Panc1 (cell line): Measurements from ENCODE around the gene PZP. TPM values are rescaled to one million over a fixed set of nuclear protein-coding genes. Genes with fewer than 3 reads are reported as not detected.

Experiments
- ATAC-seq: fragments of 200-7000 bp; cut with Tn5 transposase; 2 replicates; pipeline ENCODE4 v1.9.1; 2020; ENCODE audit warnings: mild to moderate bottlenecking, moderate library complexity
- BruUV-seq: library from RNA; stranded (reverse); fragments of 400-500 nt; replicated peaks from 2 replicates; lab custom pipeline; 2021; lab: Mats Ljungman, UMichigan
- CTCF ChIA-PET: fragments of 300-600 bp; sonication (Branson Sonifier 250); formaldehyde crosslinking; loops from one replicate; lab custom pipeline; 2022; ENCODE audit warnings: antibody characterized with exemption; lab: Charles Lee
- POLR2A ChIA-PET: fragments of 300-600 bp; sonication (Branson Sonifier 250); formaldehyde crosslinking; loops from one replicate; lab custom pipeline; 2022; ENCODE audit warnings: antibody characterized with exemption; lab: Charles Lee
- DNase-seq: peaks from one replicate; pipeline ENCODE4 v3.0.0-alpha.2; 2010; ENCODE audit warnings: low read depth, low spot score
- H3K27ac ChIP-seq: 2 replicates; pipeline ENCODE4 v1.5.1; 2011; ENCODE audit warnings: mild to moderate bottlenecking, low read length, inconsistent platforms
- H3K27me3 ChIP-seq: fragments of 200-500 bp; sonication (Bioruptor generic); 2 replicates; pipeline ENCODE4 v1.6.0; 2014; ENCODE audit warnings: low read length, inconsistent platforms; ENCODE audit not compliant: control insufficient read depth, insufficient read depth
- H3K36me3 ChIP-seq: fragments of 200-500 bp; sonication (Bioruptor generic); 2 replicates; pipeline ENCODE4 v1.5.1; 2014; ENCODE audit warnings: inconsistent platforms, mild to moderate bottlenecking, low read length, moderate library complexity; ENCODE audit not compliant: control insufficient read depth, insufficient read depth
- H3K4me1 ChIP-seq: 2 replicates; pipeline ENCODE4 v1.5.1; 2011; ENCODE audit warnings: inconsistent platforms, mild to moderate bottlenecking, low read length, moderate library complexity; ENCODE audit not compliant: control insufficient read depth, insufficient read depth
- H3K4me3 ChIP-seq, 2 experiments: 2 replicates each; pipeline ENCODE4 v1.5.1; 2011 to 2012; ENCODE audit warnings: low read depth in 2 of 2, low read length in 2 of 2, mild to moderate bottlenecking in 2 of 2, inconsistent platforms in 1 of 2, moderate library complexity in 1 of 2
- H3K9me3 ChIP-seq: fragments of 200-500 bp; sonication (Bioruptor generic); 2 replicates; pipeline ENCODE4 v1.5.1; 2014; ENCODE audit warnings: low read depth, mild to moderate bottlenecking, inconsistent platforms, low read length, moderate library complexity; ENCODE audit not compliant: control insufficient read depth, insufficient read depth
- POLR2AphosphoS5 ChIP-seq: IDR thresholded peaks from 2 replicates; pipeline ENCODE4 v1.6.1; 2012; ENCODE audit warnings: mild to moderate bottlenecking, low read depth, low read length, moderate library complexity
- SIN3A ChIP-seq: IDR thresholded peaks from 2 replicates; pipeline ENCODE4 v1.6.1; 2012; ENCODE audit warnings: low read depth, mild to moderate bottlenecking, low read length, moderate library complexity, borderline replicate concordance; ENCODE audit not compliant: insufficient read depth
- TCF7L2 ChIP-seq: IDR thresholded peaks from 2 replicates; pipeline ENCODE4 v1.6.1; 2011; ENCODE audit warnings: mild to moderate bottlenecking, low read depth, low read length, inconsistent platforms
- in situ Hi-C: cut with HindIII; loops from 2 replicates; pipeline ENCODE4 v1.10.0; 2016; ENCODE audit warnings: low sequenced_read_pairs, low pct_unique_long_range_greater_than_20kb
- intact Hi-C: fragments of 100-400 bp; cut with micrococcal nuclease; formaldehyde crosslinking; loops from one replicate; pipeline ENCODE4 v1.10.0; 2022; ENCODE audit not compliant: unreplicated experiment
- total RNA-seq: library from RNA; stranded (reverse); gene quantifications from one replicate; pipeline ENCODE4 v1.2.1, GENCODE V29; 2021; ENCODE audit not compliant: unreplicated experiment
- TF ChIP-seq, protein P1 (sequence below): fragments of 450-650 bp; IDR thresholded peaks from 2 replicates; pipeline ENCODE4 v1.5.1; 2017; ENCODE audit warnings: mild to moderate bottlenecking
- TF ChIP-seq, protein P2 (sequence below), 2 experiments: IDR thresholded peaks; 2 replicates each; pipeline ENCODE4 v1.6.1; 2011 to 2012; ENCODE audit warnings: low read depth in 2 of 2, control low read depth in 1 of 2, low read length in 1 of 2, mild to moderate bottlenecking in 1 of 2, moderate library complexity in 1 of 2; ENCODE audit not compliant: insufficient read depth in 1 of 2

The PZP gene
- total RNA-seq, 1 experiment from 2014 or later, result not detected

DNA sequence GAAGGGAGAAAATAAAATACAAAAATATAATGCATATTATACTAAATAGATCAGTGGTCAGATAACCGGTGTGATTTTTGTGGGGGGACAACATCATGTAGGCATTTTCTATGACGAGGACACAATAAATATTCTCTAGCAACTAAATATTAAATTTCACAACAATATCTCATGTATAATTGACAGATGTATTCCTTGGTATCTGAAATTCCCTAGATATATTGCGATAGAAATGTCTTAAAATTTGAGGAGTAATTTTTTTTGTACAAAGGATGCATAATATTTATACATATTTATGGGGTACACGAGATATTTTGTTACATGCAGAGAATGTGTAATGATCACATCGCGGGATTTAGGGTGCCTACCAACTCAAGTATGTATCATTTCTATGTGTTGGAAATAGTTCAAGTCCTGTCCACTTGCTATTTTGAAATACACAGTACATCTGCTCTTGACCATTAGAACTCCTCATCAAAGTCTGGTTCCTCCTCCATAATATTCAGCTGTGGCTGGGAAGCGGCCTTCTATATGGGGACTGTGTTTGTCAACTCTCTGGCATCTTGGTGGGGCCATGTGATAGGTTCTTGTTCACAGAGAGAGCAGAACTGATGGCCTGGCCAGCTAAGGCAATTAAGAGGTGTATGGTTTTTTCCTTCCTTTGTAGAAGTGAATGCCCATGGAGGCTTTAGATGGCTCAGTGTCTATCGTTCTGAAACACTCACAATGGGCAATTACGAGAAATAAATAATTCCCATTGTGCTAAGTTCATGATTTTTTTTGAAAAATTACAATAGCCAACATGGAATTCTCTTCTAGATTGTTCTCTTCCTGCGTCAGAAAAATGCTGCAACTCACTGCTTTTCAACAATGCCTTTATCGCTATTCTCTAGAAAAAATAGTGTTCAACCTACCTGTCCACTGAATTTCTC, 101.3 kb downstream of the PZP start:
- Histone ChIP-seq H3K27ac (no peak overlapping the region), H3K27me3 (no peaks in the 10 kb centered on the region), H3K9me3 (no peaks in the 10 kb centered on the region), H3K36me3 (no peaks in the 10 kb centered on the region), H3K4me3 (no peak overlapping the region), H3K4me1 (no peaks in the 10 kb centered on the region)
- ATAC-seq (no peak), DNase-seq (no peak)
- ChIA-PET CTCF (no interaction called here), POLR2A (no interaction called here)
- TF ChIP-seq, protein P1, sequence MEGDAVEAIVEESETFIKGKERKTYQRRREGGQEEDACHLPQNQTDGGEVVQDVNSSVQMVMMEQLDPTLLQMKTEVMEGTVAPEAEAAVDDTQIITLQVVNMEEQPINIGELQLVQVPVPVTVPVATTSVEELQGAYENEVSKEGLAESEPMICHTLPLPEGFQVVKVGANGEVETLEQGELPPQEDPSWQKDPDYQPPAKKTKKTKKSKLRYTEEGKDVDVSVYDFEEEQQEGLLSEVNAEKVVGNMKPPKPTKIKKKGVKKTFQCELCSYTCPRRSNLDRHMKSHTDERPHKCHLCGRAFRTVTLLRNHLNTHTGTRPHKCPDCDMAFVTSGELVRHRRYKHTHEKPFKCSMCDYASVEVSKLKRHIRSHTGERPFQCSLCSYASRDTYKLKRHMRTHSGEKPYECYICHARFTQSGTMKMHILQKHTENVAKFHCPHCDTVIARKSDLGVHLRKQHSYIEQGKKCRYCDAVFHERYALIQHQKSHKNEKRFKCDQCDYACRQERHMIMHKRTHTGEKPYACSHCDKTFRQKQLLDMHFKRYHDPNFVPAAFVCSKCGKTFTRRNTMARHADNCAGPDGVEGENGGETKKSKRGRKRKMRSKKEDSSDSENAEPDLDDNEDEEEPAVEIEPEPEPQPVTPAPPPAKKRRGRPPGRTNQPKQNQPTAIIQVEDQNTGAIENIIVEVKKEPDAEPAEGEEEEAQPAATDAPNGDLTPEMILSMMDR, result no peak
- TF ChIP-seq TCF7L2, result no peak
- TF ChIP-seq, protein P2, sequence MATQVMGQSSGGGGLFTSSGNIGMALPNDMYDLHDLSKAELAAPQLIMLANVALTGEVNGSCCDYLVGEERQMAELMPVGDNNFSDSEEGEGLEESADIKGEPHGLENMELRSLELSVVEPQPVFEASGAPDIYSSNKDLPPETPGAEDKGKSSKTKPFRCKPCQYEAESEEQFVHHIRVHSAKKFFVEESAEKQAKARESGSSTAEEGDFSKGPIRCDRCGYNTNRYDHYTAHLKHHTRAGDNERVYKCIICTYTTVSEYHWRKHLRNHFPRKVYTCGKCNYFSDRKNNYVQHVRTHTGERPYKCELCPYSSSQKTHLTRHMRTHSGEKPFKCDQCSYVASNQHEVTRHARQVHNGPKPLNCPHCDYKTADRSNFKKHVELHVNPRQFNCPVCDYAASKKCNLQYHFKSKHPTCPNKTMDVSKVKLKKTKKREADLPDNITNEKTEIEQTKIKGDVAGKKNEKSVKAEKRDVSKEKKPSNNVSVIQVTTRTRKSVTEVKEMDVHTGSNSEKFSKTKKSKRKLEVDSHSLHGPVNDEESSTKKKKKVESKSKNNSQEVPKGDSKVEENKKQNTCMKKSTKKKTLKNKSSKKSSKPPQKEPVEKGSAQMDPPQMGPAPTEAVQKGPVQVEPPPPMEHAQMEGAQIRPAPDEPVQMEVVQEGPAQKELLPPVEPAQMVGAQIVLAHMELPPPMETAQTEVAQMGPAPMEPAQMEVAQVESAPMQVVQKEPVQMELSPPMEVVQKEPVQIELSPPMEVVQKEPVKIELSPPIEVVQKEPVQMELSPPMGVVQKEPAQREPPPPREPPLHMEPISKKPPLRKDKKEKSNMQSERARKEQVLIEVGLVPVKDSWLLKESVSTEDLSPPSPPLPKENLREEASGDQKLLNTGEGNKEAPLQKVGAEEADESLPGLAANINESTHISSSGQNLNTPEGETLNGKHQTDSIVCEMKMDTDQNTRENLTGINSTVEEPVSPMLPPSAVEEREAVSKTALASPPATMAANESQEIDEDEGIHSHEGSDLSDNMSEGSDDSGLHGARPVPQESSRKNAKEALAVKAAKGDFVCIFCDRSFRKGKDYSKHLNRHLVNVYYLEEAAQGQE (IDR thresholded peaks at IDR 0.05; ENCODE audit: insufficient read depth in 1 of 2, low read depth in 2 of 2, low read length in 1 of 2), result no peak
- no peak for TF ChIP-seq POLR2AphosphoS5
- no peak for TF ChIP-seq SIN3A
- in situ Hi-C loops (no loop called here), intact Hi-C loops (no loop called here)
- BruUV-seq, result no TSS peak

- H3K4me1 ChIP-seq, result no peaks in the 10 kb centered on the region
- BruUV-seq, result no TSS peak
- H3K36me3 ChIP-seq, result no peaks in the 10 kb centered on the region
- ChIA-PET CTCF (no interaction called here), POLR2A (no interaction called here)
- H3K27me3 ChIP-seq, result no peaks in the 10 kb centered on the region
- in situ Hi-C loops, result no loop called here
- ATAC-seq (no peak), DNase-seq (no peak)
- H3K4me3 ChIP-seq, result no peak overlapping the region
- no peaks in the 10 kb centered on the region for H3K9me3 ChIP-seq
- TF ChIP-seq, protein P2 (IDR thresholded peaks at IDR 0.05; ENCODE audit: insufficient read depth in 1 of 2, low read depth in 2 of 2, low read length in 1 of 2), result no peak
- no peak for TF ChIP-seq POLR2AphosphoS5
- TF ChIP-seq TCF7L2, result no peak
- TF ChIP-seq, protein P1, result no peak
- no peak for TF ChIP-seq SIN3A
- no peak overlapping the region for H3K27ac ChIP-seq
- intact Hi-C loops, result no loop called here
Measured at GRCh38 chr12:9106067-9106466, 102.1 kb downstream of the PZP start.
